ENCODE measurements around the gene TANC1.

The TANC1 gene

DNA sequence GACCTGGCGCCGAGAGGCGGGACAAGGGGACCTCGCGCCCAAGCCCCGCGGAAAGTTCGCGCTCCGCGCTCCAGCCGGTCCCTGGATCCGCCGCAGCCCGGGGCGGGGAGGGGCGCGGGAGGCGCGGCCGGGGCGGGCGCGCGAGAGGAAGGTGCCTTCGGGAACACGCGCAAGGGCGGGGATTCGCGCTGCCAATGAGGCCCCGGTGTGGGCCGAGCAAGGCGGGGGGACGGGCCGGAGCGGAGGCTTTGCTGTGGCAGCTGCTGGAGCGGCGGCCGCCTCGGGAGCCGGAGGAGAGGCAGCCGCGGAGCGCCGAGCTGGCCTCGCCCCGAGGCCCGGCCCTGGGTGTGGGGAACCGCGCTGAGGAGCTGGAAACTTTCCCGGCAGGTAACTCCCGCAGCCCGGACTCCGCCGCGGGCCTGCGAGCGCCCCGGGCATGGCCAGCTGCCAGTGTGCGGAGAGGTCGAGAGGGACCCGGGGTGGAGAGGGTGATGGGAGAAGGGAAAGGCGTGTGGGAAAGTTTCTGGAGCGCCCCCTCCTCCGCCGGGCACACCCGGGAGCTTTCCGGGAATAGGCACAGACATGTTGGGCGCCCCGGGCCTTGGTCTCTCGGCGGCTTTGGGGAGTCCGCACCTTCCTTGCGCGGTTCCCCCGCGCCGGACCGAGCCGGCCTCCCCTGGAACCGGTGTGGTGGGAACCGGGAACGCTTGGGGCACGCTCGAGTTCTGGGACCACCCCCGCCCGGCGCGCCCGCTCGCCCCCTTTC is at the start of gene TANC1:
TANC1 (plus strand) TSS at position 245 of the 766 bp plus-strand sequence. CDS start 97,271 bp downstream, outside the sequence.
- DNase-seq: peak; percentile 67

DNA sequence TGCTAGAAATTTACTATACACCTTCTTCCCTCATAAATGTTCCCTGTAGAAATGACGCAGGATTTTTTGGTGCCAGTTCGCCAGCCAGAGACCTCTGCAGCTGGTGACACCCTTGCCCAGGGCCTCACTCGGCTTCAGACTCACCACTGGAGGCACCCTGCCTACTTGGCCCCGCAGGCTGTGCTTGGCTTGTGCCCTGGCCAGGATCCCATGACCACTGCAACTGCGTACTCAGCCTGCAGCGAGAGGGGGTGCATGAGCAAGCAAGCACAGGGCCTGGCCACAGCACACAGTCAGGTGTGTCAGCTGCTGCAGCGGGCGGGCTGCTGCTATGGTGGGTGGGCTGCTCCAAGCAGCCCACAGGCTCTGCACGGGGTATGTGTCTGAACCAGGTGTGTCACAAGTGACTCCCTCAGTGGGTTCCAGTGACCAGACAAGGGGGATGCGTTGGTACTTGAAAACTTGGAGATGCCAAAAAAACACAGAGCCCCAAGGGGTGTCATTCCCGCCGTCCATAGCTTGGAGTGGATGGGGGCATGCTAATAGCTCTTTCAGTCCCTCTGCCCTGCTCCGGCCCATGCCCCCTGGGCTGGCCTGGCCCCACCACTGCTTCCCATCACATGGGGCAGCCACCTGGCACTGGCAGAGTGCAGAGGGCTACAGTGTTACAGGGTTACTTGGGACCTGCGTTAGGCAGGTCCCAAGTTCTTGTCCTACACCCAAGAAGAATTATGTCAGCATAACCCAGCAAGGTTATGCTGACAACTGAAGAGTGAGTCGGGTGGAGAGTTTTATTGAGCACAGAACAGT is 46.6 kb upstream of the TANC1 start:
- DNase-seq: no peak

DNA sequence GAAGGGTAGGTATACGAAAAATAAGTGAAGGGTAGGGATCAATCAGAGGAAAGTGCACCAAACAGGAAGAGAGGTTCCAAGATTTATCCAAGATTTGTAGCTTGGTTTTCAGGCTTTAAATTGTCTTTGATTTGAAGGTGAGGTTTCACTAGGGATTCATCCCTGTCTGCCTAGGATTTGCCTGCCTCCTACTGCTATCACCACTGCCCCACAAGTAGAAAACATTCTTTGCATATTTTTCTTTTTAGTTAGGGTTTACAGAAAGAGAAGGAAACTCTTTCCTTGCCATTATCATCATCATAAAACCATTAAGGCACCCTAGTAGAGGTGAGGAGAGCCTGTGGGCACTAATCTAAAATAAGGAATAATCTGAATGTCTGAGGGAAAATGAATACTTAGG is 45.8 kb upstream of the TANC1 start:
- no peak for DNase-seq

DNA sequence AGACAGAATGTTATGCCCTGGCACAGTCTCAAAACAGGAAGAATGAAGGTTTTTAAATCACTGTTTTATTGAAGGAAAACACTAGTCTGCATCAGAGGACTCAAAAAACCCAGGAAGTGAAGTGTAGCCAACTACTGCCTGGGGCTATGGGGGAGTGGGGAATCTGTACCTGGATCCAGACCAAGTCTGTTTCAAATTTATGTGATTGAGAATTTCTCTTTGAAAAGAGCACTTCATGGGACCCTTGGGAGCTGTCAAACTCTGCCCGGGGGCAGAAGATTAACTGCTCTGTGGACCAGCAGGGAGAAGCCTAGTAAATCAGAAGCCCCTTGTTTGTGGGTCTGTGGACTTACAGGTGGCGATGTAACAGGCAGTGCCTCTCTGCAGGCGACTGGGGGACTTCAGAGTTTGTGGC is 45.3 kb upstream of the TANC1 start:
- DNase-seq: no peak

DNA sequence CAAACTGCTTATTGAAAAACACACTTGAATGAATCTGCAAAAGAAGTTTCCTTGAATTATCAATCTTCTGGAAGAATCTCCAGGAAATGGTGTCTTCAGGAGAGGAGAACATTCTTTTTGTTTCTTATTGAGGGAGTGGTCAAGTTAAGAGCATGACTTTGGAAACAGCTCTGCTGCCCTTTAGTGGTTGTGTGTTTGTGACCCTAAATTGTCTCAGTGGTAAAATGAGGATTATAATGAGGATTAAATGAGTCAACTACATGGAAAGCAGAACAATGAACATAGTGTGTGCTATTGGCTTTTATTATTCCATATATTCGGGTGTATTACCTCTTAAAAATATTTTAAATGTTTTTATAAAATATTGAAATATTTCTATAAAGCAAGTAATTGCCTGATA is 44.8 kb upstream of the TANC1 start:
- DNase-seq: no peak

DNA sequence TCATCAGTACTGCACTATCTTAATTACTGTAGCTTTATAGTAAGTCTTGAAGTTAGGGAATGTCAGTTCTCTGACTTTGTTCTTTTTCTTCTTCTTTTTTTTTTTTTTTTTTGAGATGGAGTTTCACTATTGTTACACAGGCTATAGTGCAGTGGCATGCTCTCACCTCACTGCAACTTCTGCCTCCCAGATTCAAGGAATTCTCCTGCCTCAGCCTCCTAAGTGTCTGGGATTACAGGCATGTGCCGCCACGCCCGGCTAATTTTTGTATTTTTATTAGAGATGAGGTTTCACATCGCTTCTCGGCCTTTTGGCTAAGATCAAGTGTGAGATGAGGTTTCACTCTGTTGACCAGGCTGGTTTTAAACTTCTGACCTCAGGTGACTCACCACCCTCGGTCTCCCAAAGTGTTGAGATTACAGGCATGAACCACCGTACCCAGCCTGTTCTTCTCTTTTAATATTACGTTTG is 41.9 kb upstream of the TANC1 start:
- no peak for DNase-seq

DNA sequence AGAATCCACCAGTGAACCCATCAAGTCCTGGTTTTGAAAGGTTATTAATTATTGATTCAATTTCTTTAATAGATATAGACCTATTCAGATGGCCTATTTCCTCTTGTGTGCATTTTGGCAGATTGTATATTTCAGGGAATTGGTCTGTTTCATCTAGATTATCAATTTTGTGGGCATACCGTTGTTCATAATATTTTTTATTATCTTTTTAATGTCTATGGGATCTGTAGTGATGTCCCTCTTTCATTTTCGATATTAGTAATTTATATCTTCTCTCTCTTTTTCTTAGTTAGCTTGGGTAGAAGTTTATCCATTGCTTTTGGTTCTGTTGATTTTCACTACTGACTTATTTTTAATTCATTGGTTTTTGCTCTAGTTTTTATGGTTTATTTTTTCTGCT is 39.9 kb upstream of the TANC1 start:
- DNase-seq: no peak

DNA sequence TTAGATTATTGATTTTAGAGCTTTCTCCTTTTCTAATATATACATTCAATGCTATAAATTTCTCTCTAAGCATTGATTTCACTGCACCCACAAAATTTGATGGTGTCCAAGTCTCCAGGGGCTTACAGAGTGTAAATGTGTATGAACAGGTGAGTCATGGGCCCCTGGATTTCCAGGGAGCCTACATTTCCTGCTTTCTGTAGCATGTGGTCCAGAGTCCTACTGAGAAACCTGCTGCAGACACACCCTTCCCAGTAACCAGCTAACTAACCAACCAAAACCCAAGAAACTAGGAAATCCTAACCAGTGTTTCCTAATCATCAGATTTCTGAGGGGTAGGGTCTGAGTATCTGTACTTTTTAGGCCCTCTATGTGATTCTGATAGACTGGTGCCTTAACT is 39.5 kb upstream of the TANC1 start:
- DNase-seq: no peak

DNA sequence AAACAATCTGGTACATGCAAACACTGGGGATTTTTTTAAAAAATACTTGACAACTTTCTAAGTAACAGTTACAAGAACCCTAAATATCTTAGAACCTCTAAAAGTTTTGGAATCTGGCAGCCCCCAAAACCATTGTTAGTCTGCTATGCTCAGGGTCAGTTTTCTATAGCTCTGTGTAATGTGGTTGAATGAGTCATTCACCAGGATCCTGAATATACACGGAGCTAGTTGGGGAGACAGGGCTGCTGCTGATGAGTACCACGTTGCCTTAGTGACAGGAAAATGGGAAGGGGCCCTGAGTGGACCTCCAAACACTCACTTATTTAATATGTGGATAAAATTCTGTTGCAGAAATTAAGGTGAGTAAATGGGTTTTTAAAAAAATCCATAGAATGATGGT is 36.9 kb upstream of the TANC1 start:
- DNase-seq: no peak

DNA sequence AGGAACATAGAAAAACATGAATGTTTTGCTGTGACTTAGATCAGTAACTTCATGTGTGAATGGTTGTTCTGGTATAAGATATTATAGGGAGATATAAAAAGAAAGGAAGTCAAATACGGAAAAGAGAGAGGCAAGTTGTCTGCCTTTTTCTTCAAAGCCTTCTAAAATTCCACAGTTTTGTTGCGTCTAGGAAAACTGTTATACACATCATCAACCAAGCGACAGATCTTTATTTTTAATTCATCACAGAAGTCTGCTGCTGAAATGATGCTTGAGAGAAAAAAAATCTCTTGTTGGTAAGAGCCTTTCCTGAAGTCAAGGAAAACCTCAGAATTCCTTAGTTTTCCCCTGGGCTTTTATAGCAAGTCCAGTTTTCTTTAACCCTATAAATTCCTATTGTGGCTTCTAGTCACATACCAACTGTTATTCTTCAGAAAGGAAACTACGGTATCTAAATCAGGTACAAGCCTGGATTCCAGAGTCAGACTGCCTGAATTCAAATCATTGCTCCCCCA is 36.3 kb upstream of the TANC1 start:
- DNase-seq: no peak

DNA sequence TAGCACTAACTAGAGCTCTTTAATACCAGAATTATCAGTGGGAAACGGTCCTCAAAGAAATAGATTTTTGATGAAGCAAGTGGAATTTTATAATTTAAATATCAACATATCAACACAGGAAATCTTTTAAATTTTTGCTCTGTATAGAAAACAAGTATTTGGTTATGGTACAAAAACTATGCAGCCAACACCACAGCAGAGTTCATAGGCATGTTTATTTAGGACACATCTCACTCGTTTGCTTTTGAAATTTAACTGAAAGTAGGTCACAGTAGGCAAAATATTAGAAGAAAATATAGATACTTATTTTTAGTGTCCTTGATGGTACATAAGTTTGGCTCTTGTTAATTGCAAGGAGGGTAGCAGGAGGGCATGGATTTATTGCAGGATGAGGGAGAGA is 34.3 kb upstream of the TANC1 start:
- DNase-seq: no peak

DNA sequence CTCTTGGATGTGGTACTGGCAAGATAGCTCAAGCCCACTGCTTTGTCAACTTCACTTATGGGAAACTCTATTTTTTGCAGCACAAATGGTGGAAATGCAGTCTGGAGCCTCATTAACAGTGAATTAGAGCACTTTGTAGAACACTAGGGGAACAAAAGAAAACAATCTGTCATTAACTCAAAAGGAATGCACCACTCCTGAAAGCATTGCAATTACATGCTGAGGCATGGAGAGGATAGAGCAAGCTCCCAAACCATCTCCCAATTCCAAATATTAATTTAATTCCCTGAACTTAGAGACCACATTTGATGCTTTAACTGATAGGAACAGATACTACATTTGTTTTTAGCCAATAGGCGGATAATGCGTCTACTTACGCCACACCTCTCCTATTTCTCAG is 32.8 kb upstream of the TANC1 start:
- no peak for DNase-seq

DNA sequence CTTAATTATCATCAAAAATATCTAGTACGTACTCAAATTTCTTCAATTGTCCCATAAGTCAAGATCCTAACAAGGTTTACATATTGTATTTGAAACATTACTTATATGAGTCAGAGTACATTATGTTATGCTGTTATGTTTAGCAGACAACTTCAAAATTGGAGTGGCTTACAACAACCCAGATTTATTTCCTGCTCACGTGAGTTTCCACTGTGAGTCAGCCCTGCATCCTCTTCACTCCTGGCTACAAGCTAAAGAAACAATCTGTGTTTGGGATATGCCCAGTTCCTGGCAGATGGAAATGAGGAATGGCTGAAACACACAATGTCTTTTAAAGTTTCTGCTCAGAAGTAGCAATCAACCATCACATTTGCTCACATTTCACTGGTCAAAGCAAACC is 31.5 kb upstream of the TANC1 start:
- DNase-seq: no peak

DNA sequence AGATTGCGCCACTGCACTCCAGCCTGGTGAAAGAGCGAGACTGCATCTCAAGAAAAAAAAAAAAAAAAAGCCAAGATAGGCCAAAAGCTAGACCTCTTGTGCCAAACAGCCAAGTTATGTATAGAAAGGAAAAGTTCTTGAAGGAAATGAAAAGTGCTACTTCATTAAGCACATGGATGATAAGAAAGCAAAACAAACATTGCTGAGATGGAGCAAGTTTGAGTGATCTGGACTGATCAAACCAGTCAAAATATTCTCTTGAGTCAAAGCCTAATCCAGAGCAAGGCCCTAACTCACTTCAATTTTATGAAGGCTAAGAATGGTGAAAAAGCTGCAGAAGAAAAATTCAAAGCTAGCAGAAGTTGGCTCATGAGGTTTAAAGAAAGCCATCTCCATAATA is 28.1 kb upstream of the TANC1 start:
- no peak for DNase-seq

DNA sequence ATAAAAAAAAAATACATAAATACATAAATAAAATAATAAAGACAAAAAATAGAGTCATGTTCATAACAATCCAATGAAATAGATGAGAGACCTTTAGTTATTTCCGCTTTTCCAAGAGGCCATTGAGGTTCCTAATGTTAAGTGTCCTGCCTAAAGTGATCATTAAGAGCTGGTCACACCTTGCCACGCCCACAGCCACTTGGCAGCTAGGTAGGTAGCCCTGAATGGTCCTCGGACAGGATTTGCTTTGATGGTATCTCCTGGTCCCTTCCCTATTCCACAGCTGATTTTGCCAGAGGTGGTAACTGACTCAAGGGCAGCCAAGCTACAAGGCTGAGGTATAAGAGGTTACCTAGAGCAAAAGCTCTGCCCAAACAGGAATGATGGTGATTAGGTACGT is 24.5 kb upstream of the TANC1 start:
- no peak for DNase-seq

DNA sequence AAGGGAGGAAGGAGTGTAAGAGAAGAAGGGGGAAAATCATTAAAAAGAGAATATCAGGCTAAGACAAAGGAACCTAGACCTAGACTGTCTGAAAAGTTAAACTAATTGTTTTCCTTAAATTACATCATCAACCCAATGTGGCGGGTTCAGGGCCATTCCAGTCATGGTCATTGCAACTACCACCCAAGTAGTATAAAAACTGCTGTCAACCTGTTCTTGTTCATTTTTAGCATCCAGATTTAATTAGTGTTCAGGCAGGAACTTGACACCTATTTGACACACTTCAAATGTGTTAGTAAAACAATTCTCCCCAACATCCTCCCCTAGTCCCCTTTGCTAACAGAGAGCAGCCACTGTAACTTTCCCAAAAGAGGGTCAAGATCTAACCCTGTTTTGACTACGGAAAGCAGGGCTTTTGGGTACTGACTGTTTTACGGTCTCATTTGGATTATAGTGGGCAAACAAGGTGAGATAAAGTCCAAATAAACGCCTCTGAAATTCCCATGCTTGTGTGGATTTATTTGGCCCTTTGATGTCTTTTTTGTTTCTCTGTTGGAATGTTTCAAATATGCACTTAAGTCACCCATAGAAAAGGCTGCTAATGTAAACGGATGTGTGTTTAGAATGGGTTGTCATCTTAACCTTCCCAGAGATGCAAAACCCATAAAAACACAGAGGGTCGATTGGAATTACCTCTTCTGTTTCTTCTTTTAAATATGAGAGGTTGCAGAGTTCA is 19.3 kb upstream of the TANC1 start:
- DNase-seq: no peak

DNA sequence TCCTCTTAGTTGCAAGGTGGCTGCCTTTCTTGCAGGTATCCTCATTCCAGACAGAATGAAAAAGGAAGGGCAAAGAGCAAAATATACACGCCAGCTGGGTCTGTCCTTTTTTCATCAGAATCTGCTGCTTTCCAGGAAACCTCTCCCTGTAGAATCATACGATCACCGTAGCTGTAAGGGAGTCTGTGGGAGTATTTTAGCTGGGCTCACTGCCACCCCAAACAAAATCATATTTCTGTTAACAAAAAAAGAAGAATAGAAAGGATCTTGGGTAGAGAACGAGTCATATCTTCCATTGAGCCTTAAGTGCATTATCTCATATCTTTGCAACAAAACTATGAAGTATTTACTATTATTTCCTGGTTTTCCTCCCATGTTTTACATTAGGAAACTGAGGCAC is 15.0 kb upstream of the TANC1 start:
- no peak for DNase-seq

DNA sequence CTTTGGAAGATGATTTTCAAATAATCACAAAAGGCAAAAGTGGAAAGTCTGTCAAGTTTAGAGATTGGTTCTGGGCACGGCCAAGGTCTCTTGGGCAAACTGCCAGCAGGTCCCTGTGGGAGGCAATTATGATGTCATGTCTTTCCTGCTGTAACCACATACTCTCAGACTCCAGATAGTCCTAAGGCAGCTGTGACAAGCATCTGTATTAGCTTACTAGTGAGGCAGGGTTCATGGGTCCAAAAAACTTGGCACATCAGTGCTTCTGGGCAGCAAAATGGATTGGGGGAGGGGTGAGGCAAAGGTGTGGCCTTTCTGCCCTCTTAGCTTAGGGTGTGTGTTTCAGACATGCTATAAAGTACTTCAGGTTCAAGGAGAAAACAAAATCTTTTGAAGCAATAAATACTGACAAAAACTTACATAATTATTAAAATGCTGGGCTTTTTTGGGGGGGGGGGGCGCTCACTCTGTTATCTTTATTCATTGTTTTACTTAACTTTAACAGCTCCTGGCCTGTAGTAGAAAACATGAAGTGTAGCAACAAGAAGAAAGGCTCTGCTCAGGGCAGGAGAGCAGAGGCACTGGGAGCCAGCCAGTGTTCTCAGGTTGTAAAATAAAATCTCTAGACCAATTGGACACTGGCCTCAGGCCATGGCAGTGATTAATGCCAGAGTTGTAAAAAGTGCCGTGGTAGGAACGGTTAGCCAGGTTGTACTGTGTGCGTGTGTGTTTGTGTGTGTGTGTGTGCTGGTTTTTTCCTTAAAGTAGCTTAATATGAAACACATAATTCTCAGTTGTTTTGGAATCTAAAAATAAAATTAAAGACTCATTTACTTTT is 14.3 kb upstream of the TANC1 start:
- DNase-seq: peak; percentile 39

DNA sequence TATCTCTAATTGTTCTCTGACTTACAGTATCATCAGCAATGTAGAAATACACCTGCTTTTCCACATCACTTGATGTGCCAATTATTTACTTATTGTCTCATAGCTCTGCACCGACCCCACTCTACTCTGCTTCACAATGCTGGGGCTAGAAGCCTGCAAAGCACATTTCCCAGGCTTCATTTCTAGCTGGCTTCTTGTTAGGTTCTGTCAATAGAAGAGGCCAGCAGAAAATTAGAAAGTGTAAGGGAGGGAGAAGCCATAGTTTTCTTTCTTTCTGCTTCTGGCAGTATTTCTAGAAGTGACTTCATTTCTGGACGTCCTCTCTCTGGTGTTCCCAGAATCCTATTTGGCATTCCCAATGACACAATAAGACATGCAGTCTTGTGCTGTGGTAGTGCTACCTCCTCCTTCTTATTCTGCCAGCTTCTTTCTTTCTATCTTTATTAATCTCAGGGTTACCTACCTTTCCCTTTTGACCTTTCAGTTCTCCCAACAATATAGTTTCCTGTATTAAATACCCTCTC is 12.5 kb upstream of the TANC1 start:
- no peak for DNase-seq

DNA sequence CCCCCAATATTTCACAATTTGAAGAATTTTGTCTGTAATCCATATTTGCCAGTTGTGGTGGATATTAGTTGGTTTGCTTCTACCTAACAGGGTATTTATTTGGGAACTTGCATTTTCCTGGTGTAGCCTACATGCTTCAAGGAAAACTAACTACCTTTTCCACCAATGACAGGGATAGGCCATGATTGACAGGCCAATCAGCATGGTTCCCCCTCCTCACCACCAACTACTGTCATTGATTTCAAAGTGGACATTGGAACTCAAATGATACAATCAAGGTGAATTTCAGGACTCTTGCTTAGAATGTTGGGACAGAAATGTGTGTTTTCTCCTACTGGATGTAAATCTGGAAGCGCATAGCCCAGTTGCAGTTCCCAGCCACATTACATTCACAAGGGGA is 10.1 kb upstream of the TANC1 start:
- no peak for DNase-seq

DNA sequence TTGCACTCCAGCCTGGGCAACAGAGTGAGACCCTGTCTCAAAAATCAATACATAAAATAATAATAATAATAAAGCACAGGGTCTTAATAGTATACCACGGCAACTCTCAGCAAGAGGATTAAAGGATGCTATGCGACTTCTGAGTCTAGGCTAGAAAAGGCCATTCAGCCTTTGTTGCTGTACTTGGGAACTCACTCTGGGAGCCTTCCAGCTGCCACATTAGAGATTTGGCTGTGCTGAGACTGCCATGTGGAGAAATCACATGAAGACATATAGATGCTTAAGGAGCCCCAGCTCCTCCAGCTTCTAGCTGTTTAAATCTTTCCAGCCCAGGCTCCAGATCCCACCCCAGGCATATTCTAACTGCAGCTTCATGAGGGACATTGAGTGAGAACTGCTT is 8.2 kb upstream of the TANC1 start:
- DNase-seq: no peak

DNA sequence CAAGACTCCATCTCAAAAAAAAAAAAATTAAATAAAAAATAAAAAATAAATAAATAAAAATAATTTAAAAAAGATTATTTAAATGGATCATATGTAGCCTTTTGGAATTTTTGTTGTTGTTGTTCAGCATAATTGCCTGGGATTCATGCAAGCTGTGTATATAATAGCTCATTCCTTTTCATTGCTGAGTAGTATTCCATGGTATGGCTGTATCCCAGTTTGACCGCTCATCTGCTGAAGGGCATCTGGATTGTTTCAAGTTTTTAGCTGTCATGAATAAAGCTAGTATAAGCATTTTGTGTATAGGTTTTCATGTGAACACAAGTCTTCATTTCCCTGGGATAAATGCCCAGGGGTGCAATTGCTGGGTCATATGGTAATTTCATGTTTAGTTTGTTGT is 6.4 kb upstream of the TANC1 start:
- DNase-seq: no peak

All from CD4-positive, alpha-beta T cell treated with Interleukin-6 for 4 hours (primary cell).